K562 (cell line): ENCODE results near the gene RPL7L1. TPM values are rescaled to one million over a fixed set of nuclear protein-coding genes. Genes with fewer than 3 reads are reported as not detected.

ENCODE experiments used
- ARID1B ChIP-seq: fragments of 450-650 bp; IDR thresholded peaks from 2 replicates; pipeline ENCODE4 v1.6.1; 2016; ENCODE audit warnings: antibody characterized with exemption, mild to moderate bottlenecking, inconsistent platforms
- BCL6 ChIP-seq: fragments of 250-450 bp; sonication (Bioruptor Pico); IDR thresholded peaks from 2 replicates; pipeline ENCODE4 v1.4.0; 2020
- CHAMP1 ChIP-seq: fragments of 450-650 bp; IDR thresholded peaks from 2 replicates; pipeline ENCODE4 v1.6.1; 2016; ENCODE audit warnings: mild to moderate bottlenecking
- ELF4 ChIP-seq: fragments of 450-650 bp; formaldehyde crosslinking; IDR thresholded peaks from 2 replicates; pipeline ENCODE4 v1.4.0; 2022; ENCODE audit warnings: missing genetic modification characterization
- ETS1 ChIP-seq: conservative IDR thresholded peaks from 2 replicates; pipeline ENCODE4 v1.6.1; 2011; ENCODE audit warnings: low read depth, mild to moderate bottlenecking, low read length; ENCODE audit not compliant: control insufficient read depth
- EWSR1 ChIP-seq: fragments of 450-650 bp; IDR thresholded peaks from 2 replicates; pipeline ENCODE4 v1.6.1; 2018; ENCODE audit warnings: borderline replicate concordance, mild to moderate bottlenecking, low read depth, moderate library complexity; ENCODE audit not compliant: partially characterized antibody
- FOXA3 ChIP-seq, 2 experiments: fragments of 450-650 bp in 1 of 2; sonication (generic) in 1 of 2; formaldehyde crosslinking; IDR thresholded peaks in 1 of 2; conservative IDR thresholded peaks in 1 of 2; 2 replicates each; pipeline versions ENCODE4 v1.4.0 to v1.8.0; 2020 to 2022; ENCODE audit warnings: mild to moderate bottlenecking in 2 of 2, missing genetic modification reagents in 1 of 2
- HDAC3 ChIP-seq: fragments of 450-650 bp; IDR thresholded peaks from 2 replicates; pipeline ENCODE4 v1.6.1; 2018; ENCODE audit warnings: borderline replicate concordance, mild to moderate bottlenecking, moderate library complexity; ENCODE audit not compliant: partially characterized antibody
- HDAC6 ChIP-seq: IDR thresholded peaks from 2 replicates; pipeline ENCODE4 v1.6.1; 2012; ENCODE audit warnings: low read depth, mild to moderate bottlenecking, control low read depth, inconsistent platforms, low read length, moderate library complexity
- HNRNPK ChIP-seq: fragments of 200-400 bp; formaldehyde crosslinking; IDR thresholded peaks from one replicate; pipeline ENCODE4 v1.6.1; 2018; ENCODE audit warnings: mild to moderate bottlenecking, low read depth, low read length; ENCODE audit not compliant: poor library complexity, severe bottlenecking
- MAFG ChIP-seq: fragments of 450-650 bp; conservative IDR thresholded peaks from 2 replicates; pipeline ENCODE4 v1.6.1; 2016; ENCODE audit warnings: missing genetic modification characterization, missing compliant biosample characterization
- MCM7 ChIP-seq, 2 experiments: fragments of 450-650 bp; IDR thresholded peaks; 2 replicates each; pipeline ENCODE4 v1.6.1; 2016 to 2018
- OTX1 ChIP-seq: fragments of 450-650 bp; formaldehyde crosslinking; IDR thresholded peaks from 2 replicates; pipeline ENCODE4 v1.4.0; 2022; ENCODE audit warnings: mild to moderate bottlenecking
- PML ChIP-seq: IDR thresholded peaks from 2 replicates; pipeline ENCODE4 v1.6.1; 2012; ENCODE audit warnings: low read length, inconsistent platforms
- SAFB2 ChIP-seq: fragments of 200-400 bp; formaldehyde crosslinking; IDR thresholded peaks from 2 replicates; pipeline ENCODE4 v1.6.1; 2018; ENCODE audit warnings: borderline replicate concordance, low read length, low read depth, moderate library complexity; ENCODE audit not compliant: severe bottlenecking
- SAP30 ChIP-seq: fragments of 200-600 bp; sonication (generic); IDR thresholded peaks from 2 replicates; pipeline ENCODE4 v1.6.1; 2012; ENCODE audit warnings: borderline replicate concordance, low read depth, mild to moderate bottlenecking, moderate library complexity, low read length, control low read depth, inconsistent platforms; ENCODE audit not compliant: insufficient read depth, poor library complexity, severe bottlenecking
- SRF ChIP-seq, 2 experiments: fragments of 250-450, 450-650 bp in 1 of 2; sonication (Bioruptor Pico) in 1 of 2; sonication (generic) in 1 of 2; formaldehyde crosslinking; IDR thresholded peaks; 2 replicates each; pipeline versions ENCODE4 v1.5.0 to v1.5.1; 2020 to 2022; ENCODE audit warnings: mild to moderate bottlenecking in 1 of 2, missing genetic modification reagents in 1 of 2
- STAT5B ChIP-seq: fragments of 250-450 bp; sonication (Bioruptor Pico); IDR thresholded peaks from 2 replicates; pipeline ENCODE4 v1.8.0; 2021; ENCODE audit warnings: mild to moderate bottlenecking, inconsistent platforms
- TOE1 ChIP-seq, 2 experiments: fragments of 450-650 bp in 1 of 2; sonication (generic) in 1 of 2; formaldehyde crosslinking in 1 of 2; IDR thresholded peaks; 2 replicates each; pipeline versions ENCODE4 v1.7.1 to v1.8.0; 2016 to 2022; ENCODE audit warnings: borderline replicate concordance in 2 of 2, mild to moderate bottlenecking in 2 of 2, antibody characterized with exemption in 1 of 2, inconsistent platforms in 1 of 2, low read depth in 1 of 2, missing genetic modification reagents in 1 of 2, moderate library complexity in 1 of 2
- ZNF398 ChIP-seq: fragments of 250-450 bp; sonication (Bioruptor Pico); IDR thresholded peaks from 2 replicates; pipeline ENCODE4 v1.8.0; 2021; ENCODE audit warnings: moderate library complexity, mild to moderate bottlenecking, inconsistent platforms
- ZNF41 ChIP-seq: fragments of 250-450 bp; sonication (Bioruptor Pico); conservative IDR thresholded peaks from 2 replicates; pipeline ENCODE4 v1.4.0; 2020; ENCODE audit warnings: mild to moderate bottlenecking
- ZSCAN29 ChIP-seq: fragments of 450-650 bp; IDR thresholded peaks from 2 replicates; pipeline ENCODE4 v1.6.1; 2017
- polyA plus RNA-seq, 8 experiments: library from polyadenylated mRNA; depleted of rRNA in 4 of 8; stranded (reverse) in 5 of 8; unstranded in 3 of 8; fragments of >200 nt; fragmentation: Nextera tagmentation in 2 of 8; fragmentation: Illumina TruSeq in 1 of 8; extraction: Ambion mirVana in 2 of 8; extraction: Trizol in 1 of 8; gene quantifications; 2 replicates each; pipeline versions ENCODE4 v1.2.1 to v1.2.3, GENCODE V29; 2011 to 2014; ENCODE audit warnings: inconsistent platforms in 1 of 8, missing spikeins in 1 of 8
- total RNA-seq, 7 experiments: library from RNA; depleted of rRNA in 6 of 7; stranded (reverse); fragments of >200 nt in 6 of 7; fragmentation: Illumina TruSeq in 2 of 7; extraction: Trizol in 2 of 7; gene quantifications; 2 replicates each; pipeline versions ENCODE4 v1.2.1 to v1.2.3, GENCODE V29; 2011 to 2021; ENCODE audit warnings: low replicate concordance in 1 of 7

Gene RPL7L1
- total and polyA plus RNA-seq, 9 of the 15 experiments (the other 6 are each of a cell fraction or from before 2014, with no cell fraction given): 129 to 259 (median 164) TPM

GRCh38 chr6:42901538-42901957 lies 22.1 kb downstream of the RPL7L1 start (continued):
- TF ChIP-seq EWSR1 (no peak), HDAC3 (no peak), HDAC6 (no peak), HNRNPK (no peak), TOE1 (IDR thresholded peaks at IDR 0.05; ENCODE audit: borderline replicate concordance) (no peak), TOE1 (CRISPR knock-in tag; IDR thresholded peaks at IDR 0.05; ENCODE audit: borderline replicate concordance, low read depth) (0 out of 2 replicates have a peak, but pooled peaks have one; percentile 30), ZNF398 (CRISPR knock-in tag) (no peak), BCL6 (CRISPR knock-in tag) (no peak), ELF4 (CRISPR knock-in tag) (no peak), PML (no peak), CHAMP1 (no peak), SAP30 (no peak), SAFB2 (no peak), ETS1 (no peak), ZSCAN29 (no peak), STAT5B (CRISPR knock-in tag) (no peak), SRF (CRISPR knock-in tag; IDR thresholded peaks at IDR 0.05) (no peak), MCM7 (IDR thresholded peaks at IDR 0.05) (no peak), ZNF41 (CRISPR knock-in tag) (no peak), MAFG (no peak), OTX1 (CRISPR knock-in tag) (no peak), ARID1B (peak; percentile 48), FOXA3 (CRISPR knock-in tag; conservative IDR thresholded peaks at IDR 0.05 in 1 of 2, IDR thresholded peaks at IDR 0.05 in 1 of 2) (peak in 1 of 2 experiments; percentile 72; a peak in 2 of 4 replicates)
